WTC11 (cell line): Measurements from ENCODE around the gene ASCC1. TPM values are rescaled to one million over a fixed set of nuclear protein-coding genes. Genes with fewer than 3 reads are reported as not detected.

Experiments
- ATAC-seq: fragments of 200-7000 bp; cut with Tn5 transposase; 2 replicates; pipeline ENCODE4 v1.10.0; 2021; ENCODE audit warnings: mild to moderate bottlenecking, moderate library complexity
- CTCF ChIA-PET: fragments of 300-600 bp; sonication (Branson Sonifier 250); formaldehyde crosslinking; loops from one replicate; lab custom pipeline; 2021; ENCODE audit warnings: antibody characterized with exemption; lab: Charles Lee
- POLR2A ChIA-PET: fragments of 350-600 bp; sonication (Branson Sonifier 250); formaldehyde crosslinking; loops from one replicate; lab custom pipeline; 2021; ENCODE audit warnings: antibody characterized with exemption; lab: Charles Lee
- DNase-seq: peaks from one replicate; pipeline ENCODE4 v3.0.0; 2021; ENCODE audit warnings: low spot score
- H3K27ac Mint-ChIP-seq: 2 replicates; pipeline ENCODE4 v1.8.0; 2021; ENCODE audit warnings: mixed read lengths
- H3K27me3 Mint-ChIP-seq: 2 replicates; pipeline ENCODE4 v1.8.0; 2021; ENCODE audit warnings: low read depth, mild to moderate bottlenecking, moderate library complexity, mixed read lengths
- H3K36me3 Mint-ChIP-seq: 2 replicates; pipeline ENCODE4 v1.8.0; 2021; ENCODE audit warnings: mixed read lengths
- H3K4me1 Mint-ChIP-seq: 2 replicates; pipeline ENCODE4 v1.8.0; 2022; ENCODE audit warnings: mixed read lengths
- H3K4me3 Mint-ChIP-seq: 2 replicates; pipeline ENCODE4 v1.8.0; 2021; ENCODE audit warnings: mild to moderate bottlenecking, moderate library complexity, mixed read lengths
- H3K9me3 Mint-ChIP-seq: 2 replicates; pipeline ENCODE4 v1.8.0; 2021; ENCODE audit warnings: mixed read lengths
- EMX1 ChIP-seq: fragments of 250-450 bp; sonication (Bioruptor Pico); IDR thresholded peaks from 2 replicates; pipeline ENCODE4 v1.8.0; 2021; ENCODE audit warnings: mild to moderate bottlenecking
- HMGA2 ChIP-seq: fragments of 250-450 bp; sonication (Bioruptor Pico); IDR thresholded peaks from 2 replicates; pipeline ENCODE4 v1.4.0; 2021; ENCODE audit warnings: mild to moderate bottlenecking, moderate library complexity
- NFATC4 ChIP-seq: fragments of 250-450 bp; sonication (Bioruptor Pico); IDR thresholded peaks from 2 replicates; pipeline ENCODE4 v1.9.0; 2021; ENCODE audit warnings: mild to moderate bottlenecking
- NFYB ChIP-seq: sonication (generic); formaldehyde crosslinking; conservative IDR thresholded peaks from 2 replicates; pipeline ENCODE4 v1.8.0; 2022; ENCODE audit warnings: low read depth, missing genetic modification reagents
- NR1H2 ChIP-seq: sonication (generic); formaldehyde crosslinking; IDR thresholded peaks from 2 replicates; pipeline ENCODE4 v1.9.0; 2021; ENCODE audit warnings: mild to moderate bottlenecking, moderate library complexity, missing genetic modification reagents
- OVOL2 ChIP-seq: fragments of 250-450 bp; sonication (Bioruptor Pico); IDR thresholded peaks from 2 replicates; pipeline ENCODE4 v1.9.0; 2021; ENCODE audit warnings: mild to moderate bottlenecking, borderline replicate concordance
- PRRX2 ChIP-seq: fragments of 250-450 bp; sonication (Bioruptor Pico); IDR thresholded peaks from 2 replicates; pipeline ENCODE4 v1.8.0; 2021; ENCODE audit warnings: mild to moderate bottlenecking
- SMAD4 ChIP-seq: sonication (generic); formaldehyde crosslinking; IDR thresholded peaks from 2 replicates; pipeline ENCODE4 v1.8.0; 2022; ENCODE audit warnings: mild to moderate bottlenecking, missing genetic modification reagents
- SP1 ChIP-seq: sonication (generic); formaldehyde crosslinking; conservative IDR thresholded peaks from 2 replicates; pipeline ENCODE4 v1.8.1; 2022; ENCODE audit warnings: missing genetic modification reagents
- TEAD1 ChIP-seq: sonication (generic); formaldehyde crosslinking; IDR thresholded peaks from 2 replicates; pipeline ENCODE4 v1.8.0; 2022; ENCODE audit warnings: mild to moderate bottlenecking, missing genetic modification reagents
- TEAD4 ChIP-seq: sonication (generic); formaldehyde crosslinking; IDR thresholded peaks from 2 replicates; pipeline ENCODE4 v1.8.0; 2022; ENCODE audit warnings: mild to moderate bottlenecking, missing genetic modification reagents
- ZNF121 ChIP-seq: sonication (generic); formaldehyde crosslinking; IDR thresholded peaks from 2 replicates; pipeline ENCODE4 v1.8.0; 2023; ENCODE audit warnings: missing genetic modification reagents
- ZNF138 ChIP-seq: sonication (generic); formaldehyde crosslinking; conservative IDR thresholded peaks from 2 replicates; pipeline ENCODE4 v1.8.1; 2022; ENCODE audit warnings: mild to moderate bottlenecking, moderate library complexity, missing genetic modification reagents
- ZNF219 ChIP-seq: sonication (generic); formaldehyde crosslinking; IDR thresholded peaks from 2 replicates; pipeline ENCODE4 v1.8.0; 2023; ENCODE audit warnings: missing genetic modification reagents, mild to moderate bottlenecking, borderline replicate concordance
- ZNF232 ChIP-seq: sonication (generic); formaldehyde crosslinking; IDR thresholded peaks from 2 replicates; pipeline ENCODE4 v1.8.0; 2022; ENCODE audit warnings: mild to moderate bottlenecking, missing genetic modification reagents
- ZNF317 ChIP-seq: sonication (generic); formaldehyde crosslinking; IDR thresholded peaks from 2 replicates; pipeline ENCODE4 v1.8.1; 2023; ENCODE audit warnings: low read depth, mild to moderate bottlenecking, moderate library complexity, missing genetic modification reagents, borderline replicate concordance
- ZNF671 ChIP-seq: fragments of 250-450 bp; sonication (Bioruptor Pico); IDR thresholded peaks from 2 replicates; pipeline ENCODE4 v1.8.0; 2021; ENCODE audit warnings: mild to moderate bottlenecking
- total RNA-seq: library from RNA; stranded (reverse); gene quantifications from 3 replicates; pipeline ENCODE4 v1.2.3, GENCODE V29; 2021
- TF ChIP-seq, protein P1 (sequence below): fragments of 200-600 bp; IDR thresholded peaks from 2 replicates; pipeline ENCODE4 v1.8.0; 2022; ENCODE audit warnings: antibody characterized with exemption
- TF ChIP-seq, protein P2 (sequence below): sonication (generic); formaldehyde crosslinking; IDR thresholded peaks from 2 replicates; pipeline ENCODE4 v1.8.1; 2023; ENCODE audit warnings: mild to moderate bottlenecking, missing genetic modification reagents, moderate library complexity
- TF ChIP-seq, protein P3 (sequence below): sonication (generic); formaldehyde crosslinking; IDR thresholded peaks from 2 replicates; pipeline ENCODE4 v1.8.0; 2022; ENCODE audit warnings: mild to moderate bottlenecking, missing genetic modification reagents
- TF ChIP-seq, protein P4 (sequence below): sonication (generic); formaldehyde crosslinking; IDR thresholded peaks from 2 replicates; pipeline ENCODE4 v1.8.1; 2023; ENCODE audit warnings: mild to moderate bottlenecking, missing genetic modification reagents
- TF ChIP-seq, protein P5 (sequence below): sonication (generic); formaldehyde crosslinking; IDR thresholded peaks from 2 replicates; pipeline ENCODE4 v1.8.0; 2023; ENCODE audit warnings: missing genetic modification reagents

ASCC1 gene
- total RNA-seq, 1 experiment from 2014 or later: 30.4 TPM

DNA sequence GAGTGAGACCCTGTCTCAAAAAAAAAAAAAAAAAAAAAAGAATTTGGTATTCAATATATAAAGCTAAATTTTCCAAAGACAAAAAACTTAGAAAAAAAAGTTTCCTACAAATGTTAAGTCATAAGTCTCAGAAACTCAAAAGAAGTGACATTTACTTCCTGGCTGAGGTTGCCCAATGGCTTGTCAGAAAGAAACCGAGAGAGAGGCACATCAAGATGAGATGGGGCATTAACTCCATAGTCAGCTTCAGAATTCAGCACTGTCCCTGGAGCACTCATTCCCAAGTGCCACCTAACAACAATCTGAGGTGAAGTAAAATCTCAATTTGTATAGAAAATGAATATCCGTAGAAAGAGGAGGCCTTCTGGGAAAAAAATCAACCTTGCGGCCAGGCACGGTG is 120.9 kb downstream of the ASCC1 start (continued):
- TF ChIP-seq, protein P1, sequence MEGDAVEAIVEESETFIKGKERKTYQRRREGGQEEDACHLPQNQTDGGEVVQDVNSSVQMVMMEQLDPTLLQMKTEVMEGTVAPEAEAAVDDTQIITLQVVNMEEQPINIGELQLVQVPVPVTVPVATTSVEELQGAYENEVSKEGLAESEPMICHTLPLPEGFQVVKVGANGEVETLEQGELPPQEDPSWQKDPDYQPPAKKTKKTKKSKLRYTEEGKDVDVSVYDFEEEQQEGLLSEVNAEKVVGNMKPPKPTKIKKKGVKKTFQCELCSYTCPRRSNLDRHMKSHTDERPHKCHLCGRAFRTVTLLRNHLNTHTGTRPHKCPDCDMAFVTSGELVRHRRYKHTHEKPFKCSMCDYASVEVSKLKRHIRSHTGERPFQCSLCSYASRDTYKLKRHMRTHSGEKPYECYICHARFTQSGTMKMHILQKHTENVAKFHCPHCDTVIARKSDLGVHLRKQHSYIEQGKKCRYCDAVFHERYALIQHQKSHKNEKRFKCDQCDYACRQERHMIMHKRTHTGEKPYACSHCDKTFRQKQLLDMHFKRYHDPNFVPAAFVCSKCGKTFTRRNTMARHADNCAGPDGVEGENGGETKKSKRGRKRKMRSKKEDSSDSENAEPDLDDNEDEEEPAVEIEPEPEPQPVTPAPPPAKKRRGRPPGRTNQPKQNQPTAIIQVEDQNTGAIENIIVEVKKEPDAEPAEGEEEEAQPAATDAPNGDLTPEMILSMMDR: no peak
- no peak for TF ChIP-seq ZNF232
- no peak for TF ChIP-seq SP1 (CRISPR knock-in tag)
- TF ChIP-seq, protein P2, sequence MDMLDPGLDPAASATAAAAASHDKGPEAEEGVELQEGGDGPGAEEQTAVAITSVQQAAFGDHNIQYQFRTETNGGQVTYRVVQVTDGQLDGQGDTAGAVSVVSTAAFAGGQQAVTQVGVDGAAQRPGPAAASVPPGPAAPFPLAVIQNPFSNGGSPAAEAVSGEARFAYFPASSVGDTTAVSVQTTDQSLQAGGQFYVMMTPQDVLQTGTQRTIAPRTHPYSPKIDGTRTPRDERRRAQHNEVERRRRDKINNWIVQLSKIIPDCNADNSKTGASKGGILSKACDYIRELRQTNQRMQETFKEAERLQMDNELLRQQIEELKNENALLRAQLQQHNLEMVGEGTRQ (CRISPR knock-in tag): no peak
- TF ChIP-seq HMGA2: no peak
- TF ChIP-seq, protein P3, sequence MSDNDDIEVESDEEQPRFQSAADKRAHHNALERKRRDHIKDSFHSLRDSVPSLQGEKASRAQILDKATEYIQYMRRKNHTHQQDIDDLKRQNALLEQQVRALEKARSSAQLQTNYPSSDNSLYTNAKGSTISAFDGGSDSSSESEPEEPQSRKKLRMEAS (CRISPR knock-in tag): no peak
- TF ChIP-seq, all 79 proteins: peak for 0

DNA sequence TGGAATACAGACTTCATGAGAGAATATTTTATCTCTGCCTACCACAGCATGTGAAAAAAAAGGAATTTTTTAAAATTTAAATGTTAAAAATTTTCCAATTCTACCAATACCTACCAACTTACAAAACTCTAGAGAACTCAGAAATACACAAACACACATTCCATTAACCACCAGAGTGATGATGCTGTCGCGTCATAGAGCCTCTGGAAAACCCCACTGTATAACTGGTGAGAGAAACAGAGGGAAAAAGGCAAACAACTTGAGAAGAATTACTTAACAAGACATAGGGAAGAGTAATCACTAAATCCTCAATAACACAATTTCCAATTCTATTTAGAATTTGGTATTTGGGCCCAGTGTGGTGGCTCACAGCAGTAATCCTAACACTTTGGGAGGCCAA is 121.5 kb downstream of the ASCC1 start:
- Mint-ChIP-seq H3K27me3 (peaks cover 8% of the 10 kb centered on the region), H3K27ac (no peak overlapping the region), H3K4me3 (no peak overlapping the region), H3K4me1 (peaks cover 3% of the 10 kb centered on the region), H3K36me3 (peaks cover 3% of the 10 kb centered on the region; the same call in 1 of the 2 replicates), H3K9me3 (no peaks in the 10 kb centered on the region)
- ChIA-PET POLR2A (no interaction called here), CTCF (interaction anchor here (2.0 kb wide), 1 partner anchor 25 kb away, joined by 5 read pairs; no protein-coding TSS in a partner anchor)
- ATAC-seq (no peak), DNase-seq (no peak)
- no peak for TF ChIP-seq ZNF317 (CRISPR knock-in tag)

DNA sequence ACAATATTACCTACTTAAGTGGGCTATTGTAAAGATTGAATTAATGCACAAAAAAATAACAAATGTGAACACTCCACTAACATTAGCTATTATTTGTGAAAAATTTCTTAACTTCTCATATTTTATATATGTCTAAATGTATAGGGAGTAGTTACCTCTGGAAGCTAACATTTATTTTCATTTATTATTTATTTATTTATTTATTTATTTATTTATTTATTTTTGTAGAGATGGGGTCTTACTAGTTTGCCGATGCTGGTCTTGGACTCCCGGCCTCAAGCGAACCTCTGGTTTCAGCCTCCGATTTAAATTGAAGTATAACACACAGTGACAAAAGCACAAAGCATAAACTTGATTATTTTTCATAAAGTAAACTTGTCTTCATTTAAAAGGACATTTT is 122.6 kb downstream of the ASCC1 start:
- ChIA-PET POLR2A (interaction anchor here (0.6 to 0.7 kb wide), 2 partner anchors 32 to 183 kb away, joined by 3 to 4 read pairs; no protein-coding TSS in a partner anchor), CTCF (interaction anchor here (1.0 to 2.0 kb wide), 3 partner anchors 24 to 45 kb away, joined by 4 to 5 read pairs (median 4); no protein-coding TSS in a partner anchor)
- Mint-ChIP-seq H3K36me3 (peaks cover 3% of the 10 kb centered on the region; the same call in 1 of the 2 replicates), H3K4me3 (no peak overlapping the region), H3K9me3 (no peaks in the 10 kb centered on the region), H3K27me3 (peaks cover 20% of the 10 kb centered on the region), H3K27ac (no peak overlapping the region), H3K4me1 (peaks cover 12% of the 10 kb centered on the region)
- ATAC-seq: no peak
- TF ChIP-seq NR1H2: no peak
- TF ChIP-seq, protein P4, sequence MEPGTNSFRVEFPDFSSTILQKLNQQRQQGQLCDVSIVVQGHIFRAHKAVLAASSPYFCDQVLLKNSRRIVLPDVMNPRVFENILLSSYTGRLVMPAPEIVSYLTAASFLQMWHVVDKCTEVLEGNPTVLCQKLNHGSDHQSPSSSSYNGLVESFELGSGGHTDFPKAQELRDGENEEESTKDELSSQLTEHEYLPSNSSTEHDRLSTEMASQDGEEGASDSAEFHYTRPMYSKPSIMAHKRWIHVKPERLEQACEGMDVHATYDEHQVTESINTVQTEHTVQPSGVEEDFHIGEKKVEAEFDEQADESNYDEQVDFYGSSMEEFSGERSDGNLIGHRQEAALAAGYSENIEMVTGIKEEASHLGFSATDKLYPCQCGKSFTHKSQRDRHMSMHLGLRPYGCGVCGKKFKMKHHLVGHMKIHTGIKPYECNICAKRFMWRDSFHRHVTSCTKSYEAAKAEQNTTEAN (CRISPR knock-in tag): no peak
- TF ChIP-seq ZNF138 (CRISPR knock-in tag): no peak
- no peak for TF ChIP-seq ZNF121 (CRISPR knock-in tag)
- no peak for TF ChIP-seq NFATC4
- TF ChIP-seq PRRX2 (CRISPR knock-in tag): no peak
- no peak for TF ChIP-seq TEAD1 (CRISPR knock-in tag)
- no peak for TF ChIP-seq NFYB
- TF ChIP-seq EMX1 (CRISPR knock-in tag): no peak
- no peak for TF ChIP-seq OVOL2
- TF ChIP-seq ZNF219: no peak
- TF ChIP-seq ZNF671: no peak
- TF ChIP-seq SMAD4 (CRISPR knock-in tag): no peak
- TF ChIP-seq TEAD4 (CRISPR knock-in tag): no peak
- TF ChIP-seq, protein P5, sequence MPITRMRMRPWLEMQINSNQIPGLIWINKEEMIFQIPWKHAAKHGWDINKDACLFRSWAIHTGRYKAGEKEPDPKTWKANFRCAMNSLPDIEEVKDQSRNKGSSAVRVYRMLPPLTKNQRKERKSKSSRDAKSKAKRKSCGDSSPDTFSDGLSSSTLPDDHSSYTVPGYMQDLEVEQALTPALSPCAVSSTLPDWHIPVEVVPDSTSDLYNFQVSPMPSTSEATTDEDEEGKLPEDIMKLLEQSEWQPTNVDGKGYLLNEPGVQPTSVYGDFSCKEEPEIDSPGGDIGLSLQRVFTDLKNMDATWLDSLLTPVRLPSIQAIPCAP (CRISPR knock-in tag): no peak
- no peak for DNase-seq
